Astrocyte (in vitro differentiated cells and primary cell): ENCODE results near the gene DAO.

ENCODE experiments used
- EZH2 ChIP-seq: IDR thresholded peaks from 2 replicates; pipeline ENCODE4 v1.6.1; 2012; ENCODE audit warnings: mild to moderate bottlenecking, low read length, inconsistent platforms; ENCODE audit not compliant: insufficient read depth
- TF ChIP-seq, protein P1 (sequence below): IDR thresholded peaks from 2 replicates; pipeline ENCODE4 v1.5.1; 2011; ENCODE audit warnings: low read depth, mild to moderate bottlenecking, inconsistent platforms, low read length, moderate library complexity; ENCODE audit not compliant: insufficient read depth

DNA sequence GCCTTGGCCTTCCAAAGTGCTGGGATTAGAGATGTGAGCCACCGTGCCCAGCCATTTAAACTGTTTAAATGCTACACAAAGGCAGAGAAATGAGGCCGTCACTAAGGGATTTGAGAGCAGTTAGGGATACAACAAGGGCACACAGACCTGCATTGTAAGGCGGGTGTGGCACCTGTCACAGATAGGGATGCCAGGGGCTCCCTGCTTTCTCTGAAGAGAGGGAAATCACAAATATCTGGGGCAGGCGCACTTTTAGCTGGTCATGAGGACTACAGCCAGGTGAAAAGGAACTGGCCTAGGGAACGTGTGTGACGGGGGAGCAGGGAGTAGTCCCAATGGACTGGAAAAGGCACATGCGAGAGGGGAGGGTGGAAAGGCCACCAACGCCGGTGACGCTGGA is 32.2 kb upstream of the DAO start:
- TF ChIP-seq, protein P1, sequence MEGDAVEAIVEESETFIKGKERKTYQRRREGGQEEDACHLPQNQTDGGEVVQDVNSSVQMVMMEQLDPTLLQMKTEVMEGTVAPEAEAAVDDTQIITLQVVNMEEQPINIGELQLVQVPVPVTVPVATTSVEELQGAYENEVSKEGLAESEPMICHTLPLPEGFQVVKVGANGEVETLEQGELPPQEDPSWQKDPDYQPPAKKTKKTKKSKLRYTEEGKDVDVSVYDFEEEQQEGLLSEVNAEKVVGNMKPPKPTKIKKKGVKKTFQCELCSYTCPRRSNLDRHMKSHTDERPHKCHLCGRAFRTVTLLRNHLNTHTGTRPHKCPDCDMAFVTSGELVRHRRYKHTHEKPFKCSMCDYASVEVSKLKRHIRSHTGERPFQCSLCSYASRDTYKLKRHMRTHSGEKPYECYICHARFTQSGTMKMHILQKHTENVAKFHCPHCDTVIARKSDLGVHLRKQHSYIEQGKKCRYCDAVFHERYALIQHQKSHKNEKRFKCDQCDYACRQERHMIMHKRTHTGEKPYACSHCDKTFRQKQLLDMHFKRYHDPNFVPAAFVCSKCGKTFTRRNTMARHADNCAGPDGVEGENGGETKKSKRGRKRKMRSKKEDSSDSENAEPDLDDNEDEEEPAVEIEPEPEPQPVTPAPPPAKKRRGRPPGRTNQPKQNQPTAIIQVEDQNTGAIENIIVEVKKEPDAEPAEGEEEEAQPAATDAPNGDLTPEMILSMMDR, result no peak
- no peak for TF ChIP-seq EZH2
